SU-DHL-6 (cell line): ENCODE results near the gene CEACAM1.

Experiments used
- H2AFZ ChIP-seq: fragments of 200-600 bp; sonication (generic); 2 replicates; pipeline ENCODE4 v1.6.1; 2014; ENCODE audit warnings: low read depth, mild to moderate bottlenecking, moderate library complexity, mixed read lengths, antibody characterized with exemption, low read length; ENCODE audit not compliant: severe bottlenecking
- H3F3A ChIP-seq: fragments of 200-600 bp; shearing (Covaris generic); 2 replicates; pipeline ENCODE4 v1.6.0; 2016; ENCODE audit warnings: antibody characterized with exemption, mild to moderate bottlenecking; ENCODE audit not compliant: insufficient read depth
- H3K27ac ChIP-seq: fragments of 200-600 bp; sonication (generic); 2 replicates; pipeline ENCODE4 v1.5.1; 2016; ENCODE audit warnings: low read depth, mild to moderate bottlenecking, low read length, moderate library complexity, mixed read lengths
- H3K27me3 ChIP-seq: fragments of 200-600 bp; sonication (generic), shearing (Covaris generic); 2 replicates; pipeline ENCODE4 v1.6.0; 2014; ENCODE audit warnings: mild to moderate bottlenecking, low read length
- H3K36me3 ChIP-seq: fragments of 200-600 bp; sonication (generic); 2 replicates; pipeline ENCODE4 v1.6.1; 2014; ENCODE audit warnings: mild to moderate bottlenecking, low read length, mixed read lengths
- H3K4me2 ChIP-seq: fragments of 300-600, 200-600 bp; shearing (Covaris generic), sonication (generic); 2 replicates; pipeline ENCODE4 v1.6.0; 2014; ENCODE audit warnings: low read length, low read depth, mild to moderate bottlenecking; ENCODE audit not compliant: poor library complexity, severe bottlenecking
- H3K4me3 ChIP-seq: fragments of 200-600 bp; sonication (generic); 2 replicates; pipeline ENCODE4 v1.5.1; 2014; ENCODE audit warnings: antibody characterized with exemption, low read length, mild to moderate bottlenecking, mixed read lengths; ENCODE audit not compliant: insufficient read depth, poor library complexity, severe bottlenecking
- H3K79me2 ChIP-seq: fragments of 200-600 bp; sonication (generic); 2 replicates; pipeline ENCODE4 v1.6.1; 2014; ENCODE audit warnings: mild to moderate bottlenecking, low read length, moderate library complexity; ENCODE audit not compliant: insufficient read depth
- H3K9ac ChIP-seq: fragments of 200-600 bp; sonication (generic); 2 replicates; pipeline ENCODE4 v1.7.0; 2014; ENCODE audit warnings: mild to moderate bottlenecking, low read length
- H3K9me2 ChIP-seq: fragments of 200-600 bp; sonication (generic); replicated peaks from 2 replicates; pipeline ENCODE4 v1.6.1; 2014; ENCODE audit warnings: low read length; ENCODE audit not compliant: insufficient read depth
- H3K9me3 ChIP-seq: fragments of 200-600 bp; sonication (generic); 2 replicates; pipeline ENCODE4 v1.6.1; 2014; ENCODE audit warnings: low read length, mixed read lengths; ENCODE audit not compliant: insufficient read depth
- H4K20me1 ChIP-seq: fragments of 200-600 bp; sonication (generic); 2 replicates; pipeline ENCODE4 v1.6.1; 2014; ENCODE audit warnings: low read depth, mild to moderate bottlenecking, antibody characterized with exemption, low read length, moderate library complexity, mixed read lengths
- CTCF ChIP-seq: fragments of 200-600 bp; sonication (generic); IDR thresholded peaks from one replicate; pipeline ENCODE4 v1.5.1; 2017; ENCODE audit warnings: antibody characterized with exemption, mild to moderate bottlenecking, low read length, moderate library complexity; ENCODE audit not compliant: insufficient read depth, poor library complexity, severe bottlenecking
- EZH2phosphoT487 ChIP-seq: fragments of 200-600 bp; sonication (generic), shearing (Covaris generic); conservative IDR thresholded peaks from 2 replicates; pipeline ENCODE4 v1.6.1; 2018; ENCODE audit warnings: mild to moderate bottlenecking, antibody characterized with exemption, low read length, moderate library complexity, mixed read lengths

The CEACAM1 gene

DNA sequence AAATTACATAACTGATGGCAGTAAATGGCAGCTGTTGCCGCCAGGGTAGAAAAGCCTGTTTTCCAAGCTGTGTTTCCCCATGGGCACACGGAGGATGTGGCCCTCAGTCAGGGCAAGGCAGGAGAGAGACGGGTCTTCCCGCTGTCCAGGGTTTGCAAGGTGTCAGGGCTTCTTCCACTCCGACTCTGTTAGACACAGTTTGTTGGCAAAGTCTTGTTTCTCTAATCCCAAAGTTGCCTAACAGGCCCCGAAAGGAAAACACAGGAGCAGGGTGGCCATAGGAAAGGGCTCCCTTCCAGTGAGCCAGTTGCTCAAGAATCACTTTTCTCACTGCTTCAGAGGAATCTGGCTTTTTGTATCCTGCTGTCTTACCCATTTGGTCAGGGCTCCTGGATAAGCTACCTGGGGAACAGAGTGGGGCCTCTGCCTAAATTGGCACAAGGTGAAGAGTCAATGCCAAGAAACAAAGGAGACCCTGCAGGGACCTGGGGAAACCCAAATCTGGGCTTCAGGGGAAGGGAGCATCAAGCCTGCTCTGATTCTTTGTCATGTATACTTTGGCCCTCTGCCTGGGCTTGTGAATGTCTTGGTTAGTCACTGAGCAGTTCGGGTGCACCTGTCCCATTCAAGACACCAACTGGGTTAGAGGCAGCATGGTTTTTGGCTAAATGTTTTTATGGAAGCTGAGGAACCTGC lies 56.6 kb downstream of the CEACAM1 start:
- H3F3A ChIP-seq, result peaks cover 21% of the 10 kb centered on the region; the same call in 1 of the 2 replicates
- no peak overlapping the region for H3K4me2 ChIP-seq
- TF ChIP-seq EZH2phosphoT487 (no peak), CTCF (no peak)
- no peak overlapping the region for H3K27ac ChIP-seq
- H4K20me1 ChIP-seq, result no peaks in the 10 kb centered on the region
- H3K4me3 ChIP-seq, result no peak overlapping the region
- no peaks in the 10 kb centered on the region for H3K9me3 ChIP-seq
- H3K27me3 ChIP-seq, result no peaks in the 10 kb centered on the region
- no peaks in the 10 kb centered on the region for H3K79me2 ChIP-seq
- no peak overlapping the region for H2AFZ ChIP-seq
- no peaks in the 10 kb centered on the region for H3K9me2 ChIP-seq
- H3K9ac ChIP-seq, result no peak overlapping the region
- H3K36me3 ChIP-seq, result no peaks in the 10 kb centered on the region

- Histone ChIP-seq H3F3A (peaks cover 37% of the 10 kb centered on the region), H2AFZ (no peak overlapping the region), H3K9me3 (no peaks in the 10 kb centered on the region), H3K36me3 (no peaks in the 10 kb centered on the region), H3K9me2 (no peaks in the 10 kb centered on the region), H3K4me2 (peak overlapping the region; percentile 37), H3K4me3 (no peak overlapping the region), H3K9ac (no peak overlapping the region), H3K79me2 (no peaks in the 10 kb centered on the region), H3K27ac (peak overlapping the region; percentile 30), H4K20me1 (no peaks in the 10 kb centered on the region), H3K27me3 (no peaks in the 10 kb centered on the region)
- TF ChIP-seq EZH2phosphoT487, result no peak
- no peak for TF ChIP-seq CTCF
These were observed 58.7 kb downstream of the CEACAM1 start for GRCh38 chr19:42469311-42470235.

DNA sequence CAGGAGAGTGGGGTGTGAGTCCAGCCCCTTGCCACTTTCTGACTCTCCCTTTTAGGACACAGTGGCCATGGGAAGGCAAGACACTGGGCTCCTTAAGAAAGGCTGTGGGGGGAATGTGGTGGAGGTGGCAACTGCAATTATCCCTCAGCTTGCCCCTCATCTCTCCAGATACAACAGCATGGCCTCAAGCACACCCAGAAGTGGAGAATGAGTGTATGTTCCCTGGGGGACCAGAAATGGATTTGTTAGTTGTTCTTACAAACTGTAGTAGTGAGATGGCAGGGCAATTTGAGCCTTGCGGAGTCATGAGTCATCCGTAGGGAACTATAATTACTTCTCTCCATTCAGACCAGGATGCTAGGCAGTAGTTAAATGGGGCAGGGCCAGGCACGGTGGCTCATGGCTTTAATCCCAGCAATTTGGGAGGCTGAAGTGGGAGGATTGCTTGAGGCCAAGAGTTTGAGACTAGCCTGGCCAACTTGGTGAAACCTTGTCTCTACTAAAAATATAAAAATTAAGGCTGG lies 59.9 kb downstream of the CEACAM1 start:
- no peak overlapping the region for H2AFZ ChIP-seq
- H4K20me1 ChIP-seq, result no peaks in the 10 kb centered on the region
- no peaks in the 10 kb centered on the region for H3K27me3 ChIP-seq
- H3K27ac ChIP-seq, result no peak overlapping the region
- H3K9me3 ChIP-seq, result no peaks in the 10 kb centered on the region
- peaks cover 37% of the 10 kb centered on the region for H3F3A ChIP-seq
- TF ChIP-seq CTCF (no peak), EZH2phosphoT487 (no peak)
- no peaks in the 10 kb centered on the region for H3K9me2 ChIP-seq
- no peak overlapping the region for H3K9ac ChIP-seq
- no peak overlapping the region for H3K4me3 ChIP-seq
- H3K79me2 ChIP-seq, result no peaks in the 10 kb centered on the region
- no peak overlapping the region for H3K4me2 ChIP-seq
- H3K36me3 ChIP-seq, result no peaks in the 10 kb centered on the region
